GM06990 (cell line): ENCODE results near the gene JARID2.
A peak's percentile ranks its signal among the peaks of the same experiment; 100 is the strongest.

Experiments
- DNase-seq: peaks from one replicate; pipeline ENCODE4 v3.0.0-alpha.2; 2011; ENCODE audit not compliant: insufficient read length; ENCODE audit errors: extremely low read depth
- H3K27me3 ChIP-seq: replicated peaks from 2 replicates; pipeline ENCODE4 v1.6.0; 2011; ENCODE audit warnings: low read length; ENCODE audit not compliant: control insufficient read depth, insufficient read depth
- H3K36me3 ChIP-seq: 2 replicates; pipeline ENCODE4 v1.5.1; 2011; ENCODE audit warnings: low read length; ENCODE audit not compliant: control insufficient read depth, insufficient read depth
- H3K4me3 ChIP-seq: replicated peaks from 2 replicates; pipeline ENCODE4 v1.5.1; 2011; ENCODE audit warnings: low read depth, mild to moderate bottlenecking, control low read depth, low read length
- CTCF ChIP-seq: IDR thresholded peaks from 2 replicates; pipeline ENCODE4 v1.5.1; 2011; ENCODE audit warnings: low read length, control low read depth, mild to moderate bottlenecking, inconsistent platforms; ENCODE audit not compliant: insufficient read depth, poor library complexity, severe bottlenecking

JARID2 gene

GRCh38 chr6:15447546-15448267, 201.8 kb downstream of the JARID2 start:
- H3K27me3 ChIP-seq, result no peaks in the 10 kb centered on the region
- no peaks in the 10 kb centered on the region for H3K36me3 ChIP-seq
- H3K4me3 ChIP-seq, result no peak overlapping the region
- no peak for DNase-seq
- TF ChIP-seq CTCF, result no peak

- DNase-seq, result no peak
- TF ChIP-seq CTCF, result no peak
- Histone ChIP-seq H3K36me3 (no peaks in the 10 kb centered on the region), H3K27me3 (no peaks in the 10 kb centered on the region), H3K4me3 (no peak overlapping the region)
Observed at GRCh38 chr6:15449011-15449410, 203.1 kb downstream of the JARID2 start.

- H3K27me3 ChIP-seq, result no peaks in the 10 kb centered on the region
- no peaks in the 10 kb centered on the region for H3K36me3 ChIP-seq
- DNase-seq, result no peak
- TF ChIP-seq CTCF, result no peak
- H3K4me3 ChIP-seq, result no peak overlapping the region
Observed at GRCh38 chr6:15451738-15452137, 205.9 kb downstream of the JARID2 start.

- peak; percentile 30 for DNase-seq
- Histone ChIP-seq H3K27me3 (no peaks in the 10 kb centered on the region), H3K4me3 (no peak overlapping the region), H3K36me3 (no peaks in the 10 kb centered on the region)
- TF ChIP-seq CTCF, result no peak
Observed at GRCh38 chr6:15452182-15452941, 206.5 kb downstream of the JARID2 start.

- no peak for TF ChIP-seq CTCF
- Histone ChIP-seq H3K36me3 (no peaks in the 10 kb centered on the region), H3K4me3 (no peak overlapping the region), H3K27me3 (no peaks in the 10 kb centered on the region)
- DNase-seq, result no peak
Observed at GRCh38 chr6:15453186-15453585, 207.3 kb downstream of the JARID2 start.
